ENCODE data around the gene SLC41A1.
A peak's percentile ranks its signal among the peaks of the same experiment; 100 is the strongest.

SLC41A1 gene

GRCh38 chr1:205772607-205773032 lies 40.4 kb downstream of the SLC41A1 start:
- DNase-seq (ENCODE audit: low read depth): peak; percentile 78

GRCh38 chr1:205770618-205771017 lies 42.4 kb downstream of the SLC41A1 start:
- no peak for TF ChIP-seq CTCF (IDR thresholded peaks at IDR 0.05; ENCODE audit: insufficient read depth, low read depth, low read length, missing control alignments)
- no peak for DNase-seq (ENCODE audit: low read depth)
- H3K4me3 ChIP-seq (ENCODE audit: low read depth, low read length): no peak overlapping the region

More at GRCh38 chr1:205772607-205773032, 40.4 kb downstream of the SLC41A1 start:
- no peak for TF ChIP-seq CTCF (IDR thresholded peaks at IDR 0.05; ENCODE audit: insufficient read depth, low read depth, low read length, missing control alignments)
- peak overlapping the region; percentile 78 for H3K4me3 ChIP-seq (ENCODE audit: low read depth, low read length)

GRCh38 chr1:205769641-205770365 lies 43.2 kb downstream of the SLC41A1 start:
- no peak for TF ChIP-seq CTCF (IDR thresholded peaks at IDR 0.05; ENCODE audit: insufficient read depth, low read depth, low read length, missing control alignments)
- no peak for DNase-seq (ENCODE audit: low read depth)
- no peak overlapping the region for H3K4me3 ChIP-seq (ENCODE audit: low read depth, low read length)

- DNase-seq (ENCODE audit: low read depth): no peak
- TF ChIP-seq CTCF (IDR thresholded peaks at IDR 0.05; ENCODE audit: insufficient read depth, low read depth, low read length, missing control alignments): no peak
- no peak overlapping the region for H3K4me3 ChIP-seq (ENCODE audit: low read depth, low read length)
Measured at GRCh38 chr1:205767248-205767647, 45.8 kb downstream of the SLC41A1 start.

- DNase-seq (ENCODE audit: low read depth): no peak
- no peak overlapping the region for H3K4me3 ChIP-seq (ENCODE audit: low read depth, low read length)
- TF ChIP-seq CTCF (IDR thresholded peaks at IDR 0.05; ENCODE audit: insufficient read depth, low read depth, low read length, missing control alignments): no peak
Measured at GRCh38 chr1:205766570-205766969, 46.4 kb downstream of the SLC41A1 start.

- DNase-seq (ENCODE audit: low read depth): no peak
- no peak for TF ChIP-seq CTCF (IDR thresholded peaks at IDR 0.05; ENCODE audit: insufficient read depth, low read depth, low read length, missing control alignments)
- H3K4me3 ChIP-seq (ENCODE audit: low read depth, low read length): no peak overlapping the region
Measured at GRCh38 chr1:205766038-205766437, 47.0 kb downstream of the SLC41A1 start.

- no peak for TF ChIP-seq CTCF (IDR thresholded peaks at IDR 0.05; ENCODE audit: insufficient read depth, low read depth, low read length, missing control alignments)
- DNase-seq (ENCODE audit: low read depth): no peak
- no peak overlapping the region for H3K4me3 ChIP-seq (ENCODE audit: low read depth, low read length)
Measured at GRCh38 chr1:205764578-205764977, 48.4 kb downstream of the SLC41A1 start.
